Measurements from ENCODE around the gene PRMT1.
"Not testable (repeated sequence)": the region's sequence is repeated elsewhere in the genome, so short reads cannot be mapped to it uniquely, and the experiment has no call there.

The PRMT1 gene

GRCh38 chr19:49677231-49677900 is at the start of gene PRMT1:
TSS of gene PRMT1 (plus strand) at chr19:49677271. CDS start at chr19:49677281, 10 bp downstream.
- peak in 1 of 2 donors; percentile 52 for DNase-seq (ENCODE audit: low read depth in 1 of 2, low spot score in 1 of 2)

- no peak for DNase-seq (ENCODE audit: low read depth in 1 of 2, low spot score in 1 of 2)
These were observed 47.4 kb upstream of the PRMT1 start for GRCh38 chr19:49629659-49630058.

DNA sequence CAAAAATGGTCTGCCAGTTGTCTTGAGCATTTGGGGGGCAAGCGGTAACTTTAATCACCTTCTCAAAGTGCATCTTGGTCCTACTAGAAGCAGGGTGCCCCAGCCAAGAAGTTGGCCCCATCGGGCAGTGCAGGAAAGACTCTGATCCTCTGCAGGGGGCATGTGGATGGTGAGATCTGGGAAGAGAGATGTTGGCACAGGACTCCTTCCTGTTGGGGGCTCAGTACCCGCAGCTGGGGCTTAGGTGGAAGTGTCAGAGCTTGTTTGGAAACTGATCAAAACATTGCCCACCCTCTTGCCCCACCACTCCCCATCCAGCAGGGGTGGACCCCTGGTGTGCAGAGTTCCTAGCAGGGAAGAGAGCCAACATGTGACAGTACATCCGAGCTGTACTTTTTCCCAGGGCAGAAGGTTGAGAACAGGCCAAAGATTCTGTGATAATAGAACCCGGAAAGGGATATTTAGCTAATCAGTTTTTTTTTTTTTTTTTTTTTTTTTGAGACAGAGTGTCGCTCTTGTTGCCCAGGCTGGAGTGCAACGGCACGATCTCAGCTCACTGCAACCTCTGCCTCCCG is 46.0 kb upstream of the PRMT1 start:
- no peak for DNase-seq (ENCODE audit: low read depth in 1 of 2, low spot score in 1 of 2)

DNA sequence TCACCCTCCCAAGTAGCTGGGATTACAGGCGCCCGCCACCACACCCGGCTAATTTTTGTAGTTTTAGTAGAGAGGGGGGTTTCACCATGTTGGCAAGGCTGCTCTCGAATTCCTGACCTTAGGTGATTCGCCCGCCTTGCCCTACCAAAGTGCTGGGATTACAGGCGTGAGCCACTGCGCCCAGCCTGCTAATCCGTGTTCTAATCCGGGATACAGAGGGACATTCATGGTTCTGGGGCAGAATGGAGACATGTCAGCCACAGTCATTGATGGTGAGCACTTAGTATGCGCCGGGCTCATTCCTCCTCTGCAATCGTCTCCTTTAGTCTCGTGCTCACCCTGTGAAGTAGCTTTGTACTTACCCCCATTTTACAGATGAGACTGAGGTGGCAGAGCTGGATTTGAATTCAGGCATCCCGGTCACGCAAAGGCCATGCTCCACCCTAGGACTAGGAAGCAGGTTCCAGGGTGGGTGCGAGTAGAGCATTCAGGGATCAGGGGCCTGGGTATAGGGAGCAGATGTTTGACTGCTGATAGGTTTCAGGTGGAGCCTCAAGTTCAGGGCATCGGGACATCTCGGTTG is 45.4 kb upstream of the PRMT1 start:
- DNase-seq (ENCODE audit: low read depth in 1 of 2, low spot score in 1 of 2), result no peak

- no peak for DNase-seq (ENCODE audit: low read depth in 1 of 2, low spot score in 1 of 2)
These were observed 44.5 kb upstream of the PRMT1 start for GRCh38 chr19:49632576-49632975.

DNA sequence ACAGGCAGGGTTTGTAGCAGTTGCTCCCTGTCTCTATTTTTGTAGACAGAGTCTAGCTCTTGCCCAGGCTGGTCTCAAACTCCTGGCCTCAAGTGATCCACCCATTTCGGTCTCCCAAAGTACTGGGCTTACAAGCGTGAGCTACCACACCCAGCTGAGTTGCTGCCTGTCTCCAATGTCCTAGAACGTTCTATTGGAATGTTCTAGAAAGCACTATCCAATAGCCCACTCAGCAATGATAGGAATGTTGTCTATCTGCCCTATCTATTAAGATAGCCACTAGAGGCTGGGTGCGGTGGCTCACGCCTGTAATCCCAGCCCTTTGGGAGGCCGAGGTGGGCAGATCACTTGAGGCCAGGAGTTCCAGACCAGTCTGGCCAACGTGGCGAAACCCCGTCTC is 43.8 kb upstream of the PRMT1 start:
- not testable (repeated sequence) for DNase-seq (ENCODE audit: low read depth in 1 of 2, low spot score in 1 of 2)

GRCh38 chr19:49635530-49636232 is 41.4 kb upstream of the PRMT1 start:
- DNase-seq (ENCODE audit: low read depth in 1 of 2, low spot score in 1 of 2), result no peak

GRCh38 chr19:49636233-49636932 is 40.7 kb upstream of the PRMT1 start:
- no peak for DNase-seq (ENCODE audit: low read depth in 1 of 2, low spot score in 1 of 2)

GRCh38 chr19:49637821-49638738 is 39.0 kb upstream of the PRMT1 start:
- no peak for DNase-seq (ENCODE audit: low read depth in 1 of 2, low spot score in 1 of 2)

DNA sequence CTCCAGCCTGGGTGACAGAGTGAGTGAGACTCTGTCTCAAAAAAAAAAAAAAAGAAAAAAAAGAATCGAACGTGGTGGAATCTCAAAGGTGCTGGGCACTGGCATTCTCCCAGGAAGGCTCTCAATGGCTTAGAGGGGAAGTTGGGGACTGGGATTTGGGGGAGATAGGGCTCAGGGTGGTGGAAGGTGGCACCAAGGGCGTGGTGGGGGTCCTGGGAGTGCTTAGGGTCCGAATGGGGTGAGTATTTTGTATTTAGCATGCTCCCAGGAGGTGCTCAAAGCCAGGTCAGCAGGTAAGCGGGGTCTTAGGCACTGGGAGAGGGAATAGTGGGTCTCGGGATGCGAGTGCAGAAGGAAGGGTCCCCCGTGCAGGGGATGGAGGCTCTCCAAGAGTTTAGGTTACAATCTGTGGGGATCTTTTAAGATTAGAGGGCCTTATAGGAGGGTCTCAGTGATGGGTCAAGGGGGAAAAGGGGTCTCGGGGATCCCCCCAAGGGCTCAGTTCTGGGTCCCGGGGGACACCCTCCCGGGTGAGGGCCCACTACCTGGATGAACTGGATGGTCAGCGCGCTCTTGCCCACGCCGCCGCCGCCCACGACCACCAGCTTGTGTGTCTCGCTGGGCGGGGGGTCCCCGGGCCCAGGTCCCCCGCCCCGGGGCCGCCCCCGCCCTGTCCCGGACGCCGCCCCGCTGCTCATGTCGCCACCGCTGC is 37.5 kb upstream of the PRMT1 start:
- DNase-seq (ENCODE audit: low read depth in 1 of 2, low spot score in 1 of 2), result no peak

DNA sequence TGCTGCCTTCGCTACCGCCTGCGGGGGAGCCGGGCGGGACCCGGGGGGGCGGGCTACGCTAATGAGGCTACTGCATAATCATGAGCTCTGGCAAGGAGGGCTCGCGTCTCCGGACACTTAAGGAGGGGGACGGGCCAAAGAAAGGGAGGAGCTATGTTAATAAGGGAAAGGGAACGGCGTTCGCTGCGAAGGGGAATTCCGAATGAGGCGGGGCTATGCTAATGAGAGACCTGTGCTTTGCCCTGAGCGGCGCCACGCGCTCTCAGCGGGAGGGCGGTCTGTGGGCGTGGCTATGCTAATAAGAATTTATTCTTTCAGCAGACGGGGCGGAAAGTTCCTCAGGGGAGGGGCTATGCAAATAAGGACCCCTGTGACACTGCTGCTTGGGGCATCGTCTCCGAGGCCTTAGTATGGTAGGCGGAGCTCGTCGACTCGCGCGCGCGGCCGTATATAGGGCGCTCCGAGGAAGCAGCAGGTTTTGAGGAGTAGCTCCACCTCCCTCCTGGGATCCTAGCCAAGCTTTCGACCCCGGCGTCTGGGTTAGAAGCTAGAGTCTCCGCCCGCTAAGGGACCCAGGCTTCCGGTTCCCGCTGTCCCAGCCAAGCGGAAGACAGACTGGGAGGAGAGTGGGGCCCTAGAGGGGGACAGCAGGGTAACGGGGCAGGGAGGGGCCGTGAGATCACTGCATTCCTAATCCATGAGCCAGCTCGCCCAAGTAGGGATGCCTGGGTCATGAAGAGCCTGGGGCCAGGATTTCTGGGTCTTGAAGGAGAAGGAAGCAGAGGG is 36.8 kb upstream of the PRMT1 start, which contains the start of gene RRAS:
Gene RRAS, minus strand, starts transcription at position 31 of the 786 bp plus-strand sequence. CDS start 45 bp downstream, outside the sequence.
- DNase-seq (ENCODE audit: low read depth in 1 of 2, low spot score in 1 of 2), result peak; percentile 97 to 98

DNA sequence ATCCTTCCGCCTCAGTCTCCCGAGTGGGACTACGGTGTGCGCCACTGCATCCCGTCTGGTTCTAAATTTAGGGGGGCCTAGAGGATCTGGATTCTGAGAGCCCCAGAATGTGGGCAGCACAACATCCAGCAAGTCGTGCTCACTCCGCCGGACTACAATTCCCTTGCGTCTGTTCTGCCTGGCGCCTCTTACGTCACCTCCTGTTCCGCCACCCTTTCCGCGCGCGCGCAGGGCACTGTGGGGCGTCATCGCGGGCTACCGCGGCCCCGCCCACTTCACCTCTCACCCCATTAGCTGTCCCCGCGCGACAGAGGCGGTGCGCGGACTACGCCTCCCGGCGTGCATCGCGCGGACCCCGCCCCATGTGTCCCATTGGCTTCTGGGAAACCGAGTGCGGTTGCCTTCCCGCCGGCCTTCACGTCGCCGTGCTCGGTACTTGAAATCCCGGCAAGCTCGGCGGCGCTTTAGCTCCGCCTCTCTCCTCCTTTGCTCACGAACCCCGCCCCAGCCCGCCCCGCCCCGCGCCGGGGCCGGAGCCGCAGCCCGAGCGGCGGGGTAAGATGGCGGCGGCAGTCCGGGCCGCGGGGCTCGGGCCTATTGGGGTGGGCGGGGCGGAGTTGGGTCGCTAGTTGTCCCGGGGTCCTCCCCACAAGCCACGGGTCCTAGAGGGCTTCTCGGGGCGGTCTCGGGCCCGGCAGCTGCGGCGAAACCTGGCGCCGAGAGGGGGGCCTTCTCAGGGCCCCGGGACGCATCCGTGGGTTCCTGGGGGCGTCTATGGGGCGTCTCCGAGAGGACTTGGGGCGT is 35.2 kb upstream of the PRMT1 start, which contains the start of gene SCAF1:
Gene SCAF1, plus strand, starts transcription at position 522 of the 804 bp plus-strand sequence. CDS start 2,818 bp downstream, outside the sequence.
- DNase-seq (ENCODE audit: low read depth in 1 of 2, low spot score in 1 of 2), result peak; percentile 97 to 99

- DNase-seq (ENCODE audit: low read depth in 1 of 2, low spot score in 1 of 2), result no peak
These were observed 34.5 kb upstream of the PRMT1 start for GRCh38 chr19:49642492-49643035.

DNA sequence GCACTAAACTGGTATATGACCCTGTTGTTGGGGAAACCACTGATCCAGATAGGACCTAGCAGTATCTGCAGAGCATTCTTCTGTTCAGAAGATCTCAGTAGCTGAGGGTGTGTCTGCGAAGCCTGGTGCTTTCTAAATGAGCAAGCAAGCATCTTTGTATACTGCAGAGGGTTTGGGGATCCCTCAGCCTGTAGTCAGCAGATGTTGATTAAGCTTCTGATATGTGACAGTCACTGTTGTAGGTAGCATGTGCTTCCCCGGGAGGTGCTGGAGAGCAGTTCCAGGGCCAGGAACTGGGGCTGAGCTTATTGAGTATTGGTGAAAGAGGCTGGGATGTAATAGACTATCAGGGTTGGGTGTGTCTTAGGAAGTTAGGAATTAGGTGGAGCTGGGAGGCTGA is 33.6 kb upstream of the PRMT1 start:
- DNase-seq (ENCODE audit: low read depth in 1 of 2, low spot score in 1 of 2), result no peak

DNA sequence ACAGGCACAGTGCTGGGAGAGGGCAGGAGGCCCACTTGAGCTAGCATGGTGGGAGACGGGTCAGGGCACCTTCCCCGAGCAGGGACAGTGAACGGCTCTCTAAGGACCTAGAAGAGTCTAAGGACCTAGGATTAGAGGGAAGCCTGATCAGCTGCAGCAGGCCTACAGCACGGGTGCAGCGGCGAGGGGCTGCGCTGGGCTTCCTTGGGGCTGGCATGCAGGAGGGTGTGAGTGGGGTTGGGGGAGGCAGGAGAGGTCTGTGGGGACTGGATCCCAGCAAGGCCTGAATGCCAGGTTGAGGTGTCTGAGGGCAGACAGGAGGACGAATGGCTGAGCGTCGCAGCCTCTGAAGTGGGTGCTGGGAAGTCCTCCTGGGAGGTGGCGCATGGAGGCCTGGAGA is 31.5 kb upstream of the PRMT1 start:
- no peak for DNase-seq (ENCODE audit: low read depth in 1 of 2, low spot score in 1 of 2)

GRCh38 chr19:49645995-49646394 is 31.1 kb upstream of the PRMT1 start:
- no peak for DNase-seq (ENCODE audit: low read depth in 1 of 2, low spot score in 1 of 2)

DNA sequence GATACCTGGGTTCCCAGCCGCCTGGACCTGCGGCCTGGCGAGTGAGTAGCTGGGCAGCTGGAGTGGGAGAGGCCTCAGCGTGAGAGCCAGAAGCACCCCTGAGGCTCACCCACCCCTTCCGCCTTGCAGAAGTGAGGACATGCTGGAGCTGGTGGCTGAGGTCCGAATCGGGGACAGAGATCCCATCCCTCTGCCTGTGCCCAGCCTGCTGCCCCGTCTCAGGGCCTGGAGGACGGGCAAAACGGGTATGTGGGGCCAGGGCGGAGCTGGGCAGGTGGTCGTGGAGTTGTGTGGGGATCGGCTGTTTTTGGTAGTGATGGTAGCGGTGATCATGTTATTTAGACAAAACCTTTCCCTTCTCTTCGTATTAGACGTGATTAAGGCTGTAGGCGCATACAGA is 30.5 kb upstream of the PRMT1 start:
- DNase-seq (ENCODE audit: low read depth in 1 of 2, low spot score in 1 of 2), result no peak
